GM12892 (cell line): ENCODE measurements around the gene SCGB1A1.

Experiments used
- POLR2AphosphoS5 ChIP-seq: IDR thresholded peaks from 2 replicates; pipeline ENCODE4 v1.6.1; 2011; ENCODE audit warnings: low read depth, low read length, control low read depth
- TAF1 ChIP-seq: IDR thresholded peaks from 2 replicates; pipeline ENCODE4 v1.6.1; 2011; ENCODE audit warnings: low read depth, mild to moderate bottlenecking, control low read depth, low read length, borderline replicate concordance

GRCh38 chr11:62390722-62391121, 28.1 kb upstream of the SCGB1A1 start:
- TF ChIP-seq TAF1 (no peak), POLR2AphosphoS5 (no peak)
